ENCODE measurements around the gene ADAT3.
A peak's percentile ranks its signal among the peaks of the same experiment; 100 is the strongest.

Gene ADAT3

DNA sequence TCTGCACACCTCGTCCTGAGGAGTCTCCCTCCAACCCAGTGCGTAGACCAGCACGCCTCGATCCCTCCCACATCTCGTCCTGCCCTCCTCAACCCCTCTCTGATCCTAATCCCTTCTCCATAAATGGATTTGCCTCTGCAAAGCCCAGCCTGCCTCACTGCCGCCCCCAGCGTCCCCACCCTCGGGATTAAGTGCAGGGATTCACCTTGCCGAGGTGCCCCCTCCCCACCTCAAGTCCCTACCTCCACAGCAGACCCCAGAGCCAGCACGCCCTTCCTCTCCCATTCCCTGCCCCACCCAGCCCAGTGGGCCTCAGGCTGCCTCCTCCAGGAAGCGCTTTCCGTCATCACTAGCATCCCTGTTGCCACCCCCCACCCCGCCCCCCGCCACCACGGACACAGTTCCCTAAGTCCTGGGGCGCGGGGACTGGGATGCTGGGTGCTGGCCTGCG lies 45.8 kb upstream of the ADAT3 start:
- Histone ChIP-seq H3K27ac (ENCODE audit: low read depth, low read length) (no peak overlapping the region), H3K4me3 (ENCODE audit: low read length) (no peak overlapping the region), H3K27me3 (ENCODE audit: control insufficient read depth, low read length) (no peaks in the 10 kb centered on the region), H4K20me1 (ENCODE audit: control insufficient read depth, insufficient read depth, low read depth, low read length) (0 out of 2 replicates have a peak, but pooled peaks cover 10% of the 10 kb centered on the region), H3K4me2 (ENCODE audit: low read length) (peak overlapping the region; percentile 83), H3K9me2 (replicated peaks; ENCODE audit: control insufficient read depth, low read length) (no peaks in the 10 kb centered on the region), H3K79me2 (ENCODE audit: control insufficient read depth, low read length) (peaks cover 83% of the 10 kb centered on the region), H3K9me3 (ENCODE audit: control insufficient read depth, insufficient read depth, low read length) (no peaks in the 10 kb centered on the region), H3F3A (ENCODE audit: control insufficient read depth, insufficient read depth) (peaks cover 18% of the 10 kb centered on the region), H3K36me3 (ENCODE audit: control insufficient read depth, low read length) (peaks cover 2% of the 10 kb centered on the region; the same call in 1 of the 2 replicates), H3K4me1 (ENCODE audit: control insufficient read depth, low read length) (peaks cover 78% of the 10 kb centered on the region)
- TF ChIP-seq, protein P1, sequence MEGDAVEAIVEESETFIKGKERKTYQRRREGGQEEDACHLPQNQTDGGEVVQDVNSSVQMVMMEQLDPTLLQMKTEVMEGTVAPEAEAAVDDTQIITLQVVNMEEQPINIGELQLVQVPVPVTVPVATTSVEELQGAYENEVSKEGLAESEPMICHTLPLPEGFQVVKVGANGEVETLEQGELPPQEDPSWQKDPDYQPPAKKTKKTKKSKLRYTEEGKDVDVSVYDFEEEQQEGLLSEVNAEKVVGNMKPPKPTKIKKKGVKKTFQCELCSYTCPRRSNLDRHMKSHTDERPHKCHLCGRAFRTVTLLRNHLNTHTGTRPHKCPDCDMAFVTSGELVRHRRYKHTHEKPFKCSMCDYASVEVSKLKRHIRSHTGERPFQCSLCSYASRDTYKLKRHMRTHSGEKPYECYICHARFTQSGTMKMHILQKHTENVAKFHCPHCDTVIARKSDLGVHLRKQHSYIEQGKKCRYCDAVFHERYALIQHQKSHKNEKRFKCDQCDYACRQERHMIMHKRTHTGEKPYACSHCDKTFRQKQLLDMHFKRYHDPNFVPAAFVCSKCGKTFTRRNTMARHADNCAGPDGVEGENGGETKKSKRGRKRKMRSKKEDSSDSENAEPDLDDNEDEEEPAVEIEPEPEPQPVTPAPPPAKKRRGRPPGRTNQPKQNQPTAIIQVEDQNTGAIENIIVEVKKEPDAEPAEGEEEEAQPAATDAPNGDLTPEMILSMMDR (IDR thresholded peaks at IDR 0.05; ENCODE audit: low read depth, low read length, poor library complexity, severe bottlenecking), result no peak
- no peak for TF ChIP-seq EZH2phosphoT487 (IDR thresholded peaks at IDR 0.05; ENCODE audit: borderline replicate concordance, low read length)

DNA sequence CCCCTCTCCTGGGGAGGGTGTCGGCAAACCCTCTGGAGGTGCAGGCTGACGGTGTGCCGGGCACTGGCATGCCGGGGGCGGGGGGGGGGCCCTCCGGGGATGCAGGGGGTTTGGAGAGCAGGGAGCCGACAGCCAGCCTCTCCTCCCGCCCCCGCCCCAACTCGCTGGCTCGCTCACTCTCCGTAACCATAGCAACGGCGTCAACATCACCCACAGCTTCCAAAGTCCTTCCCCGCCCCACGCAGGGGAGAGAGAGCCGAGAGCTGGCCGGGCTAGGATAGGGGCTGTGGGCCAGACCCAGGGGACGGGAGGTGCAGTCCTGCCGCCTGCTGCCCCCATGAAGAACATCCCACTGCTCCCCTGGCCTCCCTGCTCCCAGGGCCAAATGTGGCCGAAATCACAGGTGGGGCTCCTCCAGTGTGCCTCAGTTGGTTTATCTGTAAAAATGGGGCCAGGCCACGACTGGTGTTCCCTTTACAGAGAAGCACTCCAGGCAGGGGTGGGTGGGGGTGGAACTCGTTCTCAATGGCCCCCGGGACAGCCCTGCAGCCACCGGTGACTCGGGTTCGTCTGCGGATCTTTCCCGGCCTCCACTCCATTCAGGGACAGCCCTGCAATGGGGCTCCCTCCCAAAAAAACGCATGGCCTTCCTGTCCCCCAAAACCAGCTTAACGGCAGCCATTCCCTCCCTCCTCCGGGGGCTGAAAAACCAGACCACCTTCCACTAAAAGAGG lies 45.0 kb upstream of the ADAT3 start:
- Histone ChIP-seq H3K27me3 (ENCODE audit: control insufficient read depth, low read length) (no peaks in the 10 kb centered on the region), H4K20me1 (ENCODE audit: control insufficient read depth, insufficient read depth, low read depth, low read length) (0 out of 2 replicates have a peak, but pooled peaks cover 10% of the 10 kb centered on the region), H3K9me2 (replicated peaks; ENCODE audit: control insufficient read depth, low read length) (no peaks in the 10 kb centered on the region), H3K27ac (ENCODE audit: low read depth, low read length) (no peak overlapping the region), H3K9me3 (ENCODE audit: control insufficient read depth, insufficient read depth, low read length) (no peaks in the 10 kb centered on the region), H3K79me2 (ENCODE audit: control insufficient read depth, low read length) (peaks cover 78% of the 10 kb centered on the region), H3K4me1 (ENCODE audit: control insufficient read depth, low read length) (peaks cover 76% of the 10 kb centered on the region), H3K4me2 (ENCODE audit: low read length) (peak overlapping the region; percentile 83), H3F3A (ENCODE audit: control insufficient read depth, insufficient read depth) (peaks cover 18% of the 10 kb centered on the region), H3K36me3 (ENCODE audit: control insufficient read depth, low read length) (peaks cover 3% of the 10 kb centered on the region; the same call in 1 of the 2 replicates), H3K4me3 (ENCODE audit: low read length) (peak overlapping the region; percentile 34; the same call in 1 of the 2 replicates)
- no peak for TF ChIP-seq EZH2phosphoT487 (IDR thresholded peaks at IDR 0.05; ENCODE audit: borderline replicate concordance, low read length)
- TF ChIP-seq, protein P1 (IDR thresholded peaks at IDR 0.05; ENCODE audit: low read depth, low read length, poor library complexity, severe bottlenecking), result no peak

DNA sequence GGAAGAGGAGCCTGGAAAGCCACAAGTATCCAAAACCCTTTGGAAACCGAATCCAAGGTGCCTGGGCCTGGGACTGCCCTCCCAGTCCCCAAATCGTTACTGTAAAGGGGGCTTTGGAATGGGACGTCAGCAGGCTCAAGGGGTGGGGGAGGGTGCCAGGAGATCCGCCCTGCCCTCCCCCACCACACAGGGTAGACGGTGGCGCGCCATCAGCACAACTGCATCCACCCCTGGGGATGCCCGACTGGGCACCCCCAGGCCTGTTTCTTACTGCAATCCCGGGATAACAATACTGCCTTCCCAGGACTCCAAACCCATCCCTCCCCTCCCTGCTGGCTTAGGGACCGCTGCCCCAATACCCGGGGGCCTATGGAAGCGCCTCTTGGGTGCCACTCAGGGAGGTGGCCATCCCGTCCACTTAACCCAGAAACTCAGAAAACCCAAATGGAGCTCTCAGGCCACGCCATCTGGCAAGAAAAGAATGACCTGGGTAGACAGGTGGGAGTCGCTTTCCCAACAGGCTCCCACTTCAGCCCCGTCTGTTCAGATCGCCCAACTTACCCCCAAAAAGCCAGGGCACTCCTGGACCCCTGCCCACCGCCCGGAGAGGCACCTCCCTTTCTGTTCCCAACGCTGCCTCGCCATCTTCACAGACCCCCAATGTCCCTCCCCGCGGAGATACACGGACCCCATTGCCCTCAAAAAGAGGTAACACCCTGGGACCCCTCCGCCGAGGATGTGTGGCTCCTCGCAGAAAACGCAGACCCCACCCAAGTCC lies 44.2 kb upstream of the ADAT3 start:
- TF ChIP-seq, protein P1 (IDR thresholded peaks at IDR 0.05; ENCODE audit: low read depth, low read length, poor library complexity, severe bottlenecking), result no peak
- TF ChIP-seq EZH2phosphoT487 (IDR thresholded peaks at IDR 0.05; ENCODE audit: borderline replicate concordance, low read length), result no peak
- Histone ChIP-seq H3K4me1 (ENCODE audit: control insufficient read depth, low read length) (peaks cover 71% of the 10 kb centered on the region), H3K4me3 (ENCODE audit: low read length) (peak overlapping the region; percentile 80), H3K79me2 (ENCODE audit: control insufficient read depth, low read length) (peaks cover 77% of the 10 kb centered on the region), H4K20me1 (ENCODE audit: control insufficient read depth, insufficient read depth, low read depth, low read length) (0 out of 2 replicates have a peak, but pooled peaks cover 4% of the 10 kb centered on the region), H3F3A (ENCODE audit: control insufficient read depth, insufficient read depth) (peaks cover 13% of the 10 kb centered on the region), H3K36me3 (ENCODE audit: control insufficient read depth, low read length) (peaks cover 8% of the 10 kb centered on the region; the same call in 1 of the 2 replicates), H3K27ac (ENCODE audit: low read depth, low read length) (no peak overlapping the region), H3K9me2 (replicated peaks; ENCODE audit: control insufficient read depth, low read length) (no peaks in the 10 kb centered on the region), H3K9me3 (ENCODE audit: control insufficient read depth, insufficient read depth, low read length) (no peaks in the 10 kb centered on the region), H3K4me2 (ENCODE audit: low read length) (peak overlapping the region; percentile 83), H3K27me3 (ENCODE audit: control insufficient read depth, low read length) (no peaks in the 10 kb centered on the region)
